GM18909 (cell line): ENCODE results near the gene FNDC3B.

Experiments used
- ATAC-seq: cut with Tn5 transposase; IDR thresholded peaks from one replicate; pipeline ENCODE4 v1.9.1; 2021; ENCODE audit warnings: mild to moderate bottlenecking; ENCODE audit not compliant: unreplicated experiment, poor library complexity

The FNDC3B gene

GRCh38 chr3:172397716-172398405, 358.5 kb downstream of the FNDC3B start:
- no peak for ATAC-seq

GRCh38 chr3:172398484-172398883, 359.1 kb downstream of the FNDC3B start:
- no peak for ATAC-seq

- no peak for ATAC-seq
Measured at GRCh38 chr3:172402090-172402489, 362.7 kb downstream of the FNDC3B start.

GRCh38 chr3:172402892-172403643, 363.7 kb downstream of the FNDC3B start:
- ATAC-seq: no peak

- no peak for ATAC-seq
Measured at GRCh38 chr3:172404237-172404962, 365.0 kb downstream of the FNDC3B start.

GRCh38 chr3:172405914-172406313, 366.5 kb downstream of the FNDC3B start:
- ATAC-seq: no peak

- ATAC-seq: no peak
Measured at GRCh38 chr3:172407872-172408271, 368.5 kb downstream of the FNDC3B start.

GRCh38 chr3:172410702-172411477, 371.5 kb downstream of the FNDC3B start:
- ATAC-seq: no peak

- no peak for ATAC-seq
Measured at GRCh38 chr3:172411478-172411947, 372.1 kb downstream of the FNDC3B start.

- ATAC-seq: no peak
Measured at GRCh38 chr3:172415323-172415722, 375.9 kb downstream of the FNDC3B start.

GRCh38 chr3:172437713-172438112, 398.3 kb downstream of the FNDC3B start:
- no peak for ATAC-seq

- no peak for ATAC-seq
Measured at GRCh38 chr3:172438186-172438585, 398.8 kb downstream of the FNDC3B start.

- no peak for ATAC-seq
Measured at GRCh38 chr3:172441581-172441980, 402.2 kb downstream of the FNDC3B start.

GRCh38 chr3:172442606-172443005, 403.2 kb downstream of the FNDC3B start:
- no peak for ATAC-seq

GRCh38 chr3:172444821-172445220, 405.4 kb downstream of the FNDC3B start:
- no peak for ATAC-seq

- ATAC-seq: no peak
Measured at GRCh38 chr3:172446198-172446597, 406.8 kb downstream of the FNDC3B start.

- ATAC-seq: no peak
Measured at GRCh38 chr3:172447611-172448579, 408.5 kb downstream of the FNDC3B start, which contains the start of gene GHSR. Gene GHSR (minus strand): TSS chr3:172448456. CDS start chr3:172448413, 43 bp downstream.

- no peak for ATAC-seq
Measured at GRCh38 chr3:172448661-172449465, 409.5 kb downstream of the FNDC3B start.
